GM18873 (cell line): ENCODE results near the gene GOLM1.

Experiments used
- ATAC-seq: cut with Tn5 transposase; IDR thresholded peaks from one replicate; pipeline ENCODE4 v1.9.1; 2021; ENCODE audit warnings: mild to moderate bottlenecking, moderate library complexity, moderate number of reproducible peaks; ENCODE audit not compliant: unreplicated experiment, low FRiP score

Gene GOLM1

DNA sequence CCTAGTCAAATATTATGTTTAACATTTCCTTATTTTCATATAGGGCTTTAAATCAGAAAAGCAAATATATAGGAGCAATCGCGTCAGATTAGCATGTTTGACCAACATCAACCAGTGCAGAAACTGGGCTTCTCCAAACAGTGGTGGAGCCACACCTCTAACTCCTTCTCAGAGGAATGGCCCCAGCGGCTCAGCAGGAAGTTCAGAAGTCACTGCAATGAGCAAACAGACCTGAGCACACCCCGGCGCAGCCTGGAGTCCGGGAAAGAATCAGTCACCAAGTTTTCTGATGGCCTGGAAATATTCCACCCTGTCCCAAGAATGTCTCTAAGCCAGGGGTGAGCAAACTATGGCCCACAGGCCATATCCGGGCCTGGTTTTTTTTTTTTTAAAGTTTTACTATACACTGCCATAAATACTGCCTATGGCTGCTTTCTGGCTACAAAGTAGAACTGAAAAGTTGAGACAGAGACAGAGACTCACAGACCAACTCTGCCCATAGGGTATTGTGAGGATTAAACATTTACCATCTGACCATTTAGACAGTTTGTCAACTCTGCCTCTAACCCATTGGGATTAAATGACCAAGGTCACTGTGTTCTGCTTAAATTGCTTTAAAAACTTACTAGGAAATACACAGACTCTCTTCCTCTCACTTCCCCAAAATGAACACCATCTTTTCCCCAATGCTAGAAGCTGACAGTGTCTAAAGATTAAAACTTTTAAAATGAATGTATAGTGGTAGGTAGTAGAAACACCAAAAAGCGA, 5.4 kb downstream of the GOLM1 start:
- no peak for ATAC-seq

DNA sequence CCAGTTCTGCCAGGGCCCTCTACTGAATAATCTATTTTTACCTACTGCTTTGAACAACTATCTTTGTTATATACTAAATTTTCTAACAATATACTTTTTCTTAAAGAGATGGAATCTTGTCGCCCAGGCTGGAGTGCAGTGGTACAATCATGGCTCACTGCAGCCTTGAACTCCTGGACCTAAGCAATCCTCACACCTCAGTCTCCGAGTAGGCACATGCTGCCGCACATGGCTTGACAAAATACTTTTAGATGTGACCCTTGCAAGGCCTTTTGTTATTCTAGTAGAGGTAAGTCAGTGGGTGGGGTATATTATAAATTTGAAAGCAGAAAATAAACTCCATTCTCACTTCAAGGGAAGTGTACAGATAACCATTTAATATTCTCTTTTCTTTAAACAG, 7.9 kb downstream of the GOLM1 start:
- ATAC-seq: no peak

DNA sequence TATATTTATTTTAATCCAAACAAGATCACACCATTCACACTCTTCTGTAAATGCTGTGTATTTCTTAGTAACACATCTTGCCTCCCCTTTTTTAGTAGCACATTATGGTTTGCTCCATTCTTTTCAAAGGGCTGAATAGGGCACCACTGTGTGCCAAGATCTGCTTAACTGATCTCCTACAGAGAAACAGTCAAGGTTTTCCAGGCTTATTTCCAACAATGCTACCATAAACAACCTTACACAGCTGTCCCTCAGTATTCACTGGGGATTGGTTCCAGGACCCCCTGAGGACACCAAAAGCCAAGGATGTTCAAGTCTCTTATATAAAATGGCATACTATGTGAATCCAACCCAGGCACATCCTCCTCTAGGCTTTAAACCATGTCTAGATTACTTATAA, 16.5 kb downstream of the GOLM1 start:
- ATAC-seq: no peak

DNA sequence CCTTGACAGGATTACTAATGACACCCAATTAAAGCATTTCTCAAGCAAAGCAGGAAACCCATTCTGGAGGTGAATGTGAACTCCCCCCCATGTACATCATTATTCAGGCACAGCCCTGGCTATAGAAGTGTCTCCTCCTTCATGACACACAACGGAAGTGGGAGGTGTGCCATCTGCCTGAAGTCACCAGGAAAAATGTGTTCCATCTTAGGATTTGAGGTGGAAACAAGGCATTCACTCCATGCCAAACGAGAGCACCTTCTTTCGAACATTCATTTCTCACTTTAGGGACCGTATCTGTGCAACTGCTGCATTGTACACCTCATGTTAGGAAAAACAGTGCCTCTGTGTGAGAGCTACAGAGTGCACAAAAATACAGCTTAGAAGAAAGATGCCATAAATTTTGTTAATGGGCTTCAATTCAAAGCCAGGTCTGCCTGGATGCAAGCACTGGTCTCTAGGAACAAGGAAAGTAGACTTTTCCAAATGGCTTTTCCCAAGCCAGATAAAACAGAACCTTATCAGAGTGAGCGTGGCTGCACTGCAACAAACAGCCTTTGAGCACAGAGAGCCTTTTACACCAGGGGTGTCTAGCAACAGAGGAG, 19.4 kb downstream of the GOLM1 start:
- ATAC-seq: no peak

DNA sequence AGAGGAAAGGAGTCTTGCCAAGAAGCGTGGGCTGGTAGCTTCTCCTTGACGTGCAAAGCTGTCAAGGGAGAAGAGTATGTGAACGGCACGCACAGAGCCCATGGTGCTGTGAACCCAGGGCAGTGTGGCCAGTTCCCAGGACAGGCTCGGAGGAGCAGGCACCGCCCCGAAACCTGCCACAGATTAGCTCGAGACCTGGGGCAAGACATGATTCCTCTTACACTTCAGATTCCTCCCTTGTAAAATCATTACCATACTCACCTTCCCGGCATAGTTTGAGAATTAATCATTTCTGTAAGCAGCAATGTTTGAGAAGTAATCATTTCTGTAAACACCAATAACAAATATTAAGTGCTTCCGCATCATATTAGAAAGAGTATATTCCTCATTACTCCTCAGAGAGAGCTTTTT, 19.9 kb downstream of the GOLM1 start:
- ATAC-seq: no peak

DNA sequence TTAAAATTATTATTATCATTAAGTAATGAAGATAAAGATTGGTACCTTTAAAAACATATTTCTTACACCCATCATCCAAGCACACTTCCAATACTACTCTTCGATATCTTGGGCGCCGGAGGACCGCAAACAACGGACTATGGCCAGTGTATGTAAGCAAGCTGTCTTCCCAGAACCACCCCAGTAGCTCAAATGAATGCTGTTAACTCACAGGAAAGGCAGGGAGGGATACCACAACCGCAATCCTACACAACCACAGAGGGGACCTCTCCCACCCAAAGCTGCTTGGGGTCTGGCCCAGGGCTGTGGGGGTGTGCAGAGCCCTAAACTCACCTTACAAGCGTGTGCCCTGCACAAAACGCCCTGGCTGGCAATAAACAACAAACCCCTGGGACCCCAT, 20.6 kb downstream of the GOLM1 start:
- ATAC-seq: no peak

DNA sequence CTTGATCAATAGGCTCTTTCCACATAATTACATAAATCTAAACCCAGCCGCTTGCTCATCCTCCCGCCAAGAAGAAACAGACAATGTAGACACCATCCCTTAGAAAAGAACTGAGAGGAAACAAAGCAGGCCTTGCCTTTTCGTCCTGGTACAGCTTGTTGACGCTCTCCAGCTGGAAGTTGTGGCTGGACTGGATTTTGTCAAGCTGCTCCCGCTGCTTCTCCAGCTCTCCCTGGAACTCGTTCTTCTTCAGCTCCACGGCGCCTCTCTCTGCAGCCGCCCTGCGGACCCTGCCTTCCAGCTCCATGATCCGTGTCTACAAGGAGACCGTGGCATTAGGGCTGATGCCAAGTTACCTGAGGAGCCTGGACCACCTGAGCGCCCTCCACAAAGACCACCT, 22.1 kb downstream of the GOLM1 start:
- ATAC-seq: no peak

DNA sequence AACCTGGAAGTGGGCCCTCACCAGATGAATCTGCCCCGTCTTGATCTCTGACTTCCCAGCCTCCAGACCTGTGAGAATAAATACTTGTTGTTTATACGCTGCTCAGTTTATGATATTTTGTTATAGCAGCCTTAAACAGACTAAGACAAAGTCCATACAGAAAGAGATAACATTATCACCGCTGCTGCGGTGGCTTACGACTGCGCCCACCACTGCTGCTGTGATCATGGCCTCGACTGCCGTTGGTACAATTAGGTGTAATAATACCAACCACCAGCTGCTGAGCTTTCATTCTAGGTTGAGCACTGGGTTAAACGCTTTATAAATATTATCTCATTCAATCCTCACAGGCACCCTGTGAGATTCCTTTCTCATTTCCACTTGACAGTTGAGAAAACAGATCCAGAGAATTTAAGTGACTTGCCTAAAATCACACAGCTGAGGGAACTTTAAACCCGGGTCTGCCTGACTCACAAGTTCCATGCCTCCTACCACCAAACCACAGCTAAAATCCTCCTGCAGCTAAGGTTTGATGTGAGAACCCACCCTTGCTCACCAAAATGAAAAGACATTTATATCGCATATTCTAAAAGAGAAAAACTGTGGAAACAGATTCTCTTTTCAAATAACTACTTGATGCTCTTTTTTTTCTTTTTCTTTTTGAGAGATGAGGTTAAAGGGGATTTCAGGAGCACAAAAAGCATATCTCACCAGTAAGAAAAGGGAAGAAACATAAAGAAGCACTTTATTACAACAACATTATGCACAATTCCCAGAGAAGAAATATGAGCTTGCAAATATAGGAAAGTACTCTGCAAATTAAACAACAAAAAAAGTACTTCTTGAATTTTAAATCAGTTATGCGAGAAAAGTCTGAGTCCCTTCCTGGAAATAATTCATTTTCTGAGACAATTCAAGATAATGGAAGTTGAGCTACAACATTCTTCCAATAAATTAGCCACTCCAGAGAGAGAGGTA, 23.9 kb downstream of the GOLM1 start:
- no peak for ATAC-seq

DNA sequence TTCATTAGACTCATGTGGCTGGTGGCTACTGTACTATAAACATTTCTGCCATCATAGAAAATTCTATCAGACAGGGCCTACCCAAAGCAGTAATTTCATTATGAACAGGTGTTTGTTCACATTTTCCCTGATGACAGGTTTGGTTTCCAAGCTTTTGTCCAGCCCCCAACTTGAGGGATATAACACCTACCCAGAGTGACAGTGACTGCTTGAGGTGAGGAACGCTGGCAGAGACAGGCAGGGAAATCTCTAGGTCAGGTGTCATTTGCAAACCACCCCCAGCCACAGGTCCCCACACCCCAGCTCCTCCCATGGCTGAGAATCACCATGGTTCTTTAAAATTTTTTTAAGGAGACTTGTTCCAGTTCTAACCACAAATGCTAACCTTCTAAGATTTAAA, 25.5 kb downstream of the GOLM1 start:
- ATAC-seq: no peak

DNA sequence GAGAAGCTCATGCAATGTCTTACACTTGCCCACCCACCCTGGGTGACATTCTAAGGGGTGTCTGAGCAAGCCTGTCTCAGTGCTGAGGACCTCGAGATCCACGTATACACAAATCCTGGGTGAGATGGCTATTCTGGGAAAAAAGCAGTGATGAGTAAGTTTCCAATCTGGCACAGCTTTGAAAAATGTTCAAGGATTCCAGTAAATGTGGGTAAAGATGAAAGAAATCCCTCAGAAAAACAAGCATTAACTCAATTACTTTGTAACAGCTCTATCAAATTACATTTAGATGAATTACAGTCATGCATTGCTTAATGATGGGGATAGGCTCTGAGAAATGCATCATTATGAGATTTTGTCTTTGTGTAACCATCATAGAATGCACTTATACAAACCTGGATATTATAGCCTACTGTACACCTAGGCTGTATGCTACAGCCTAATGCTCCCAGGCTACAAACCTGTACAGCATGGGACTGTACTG, 26.9 kb downstream of the GOLM1 start:
- ATAC-seq: no peak

DNA sequence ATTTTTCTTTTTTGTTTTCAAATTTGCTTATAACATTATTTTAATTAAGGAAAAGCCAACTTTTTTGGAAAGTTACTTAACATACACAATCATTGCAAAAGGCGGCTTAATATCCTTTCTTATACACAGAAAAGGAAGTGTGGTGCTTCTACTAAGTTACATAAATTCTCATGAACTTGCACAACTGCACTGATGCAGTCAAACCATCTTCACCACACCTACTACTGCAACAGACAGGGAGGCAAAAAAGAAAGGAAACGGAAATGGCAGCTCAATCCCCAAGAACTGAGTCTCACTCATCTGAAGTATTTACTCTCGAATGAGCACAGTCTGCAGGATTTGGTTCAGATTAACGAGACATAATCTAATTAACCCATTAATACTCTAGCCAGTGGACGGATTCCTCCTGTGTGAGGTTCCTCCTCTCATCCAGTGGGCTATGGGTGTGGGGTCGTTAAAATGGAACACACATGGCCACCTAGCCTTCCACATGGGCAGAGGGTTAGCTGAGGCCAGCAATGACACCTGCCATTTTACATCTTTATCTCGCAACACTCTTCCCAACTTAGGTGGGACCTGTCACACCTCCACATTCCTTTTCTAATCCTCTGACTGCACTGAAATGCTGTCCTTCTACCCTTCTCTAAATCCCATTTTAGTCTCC, 30.0 kb downstream of the GOLM1 start:
- ATAC-seq: no peak

DNA sequence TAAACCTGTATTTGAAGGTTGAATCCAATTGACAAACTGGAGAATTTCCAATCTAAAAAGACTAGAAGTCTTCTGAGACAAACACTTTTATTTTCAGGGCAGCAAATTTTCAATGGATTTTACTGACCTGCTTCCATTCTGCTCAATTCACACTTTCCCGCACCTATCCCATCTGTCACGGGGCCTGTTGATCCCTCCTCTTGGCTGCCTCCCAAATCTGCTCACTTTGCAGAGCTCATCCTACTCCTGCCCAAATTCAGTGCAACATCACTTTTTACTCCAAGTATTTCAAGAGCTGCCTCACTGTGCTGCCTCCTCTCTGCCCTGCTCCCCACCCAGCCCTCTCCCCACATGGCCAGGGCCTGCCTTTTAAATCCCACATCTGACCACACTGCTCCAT, 35.1 kb downstream of the GOLM1 start:
- no peak for ATAC-seq

DNA sequence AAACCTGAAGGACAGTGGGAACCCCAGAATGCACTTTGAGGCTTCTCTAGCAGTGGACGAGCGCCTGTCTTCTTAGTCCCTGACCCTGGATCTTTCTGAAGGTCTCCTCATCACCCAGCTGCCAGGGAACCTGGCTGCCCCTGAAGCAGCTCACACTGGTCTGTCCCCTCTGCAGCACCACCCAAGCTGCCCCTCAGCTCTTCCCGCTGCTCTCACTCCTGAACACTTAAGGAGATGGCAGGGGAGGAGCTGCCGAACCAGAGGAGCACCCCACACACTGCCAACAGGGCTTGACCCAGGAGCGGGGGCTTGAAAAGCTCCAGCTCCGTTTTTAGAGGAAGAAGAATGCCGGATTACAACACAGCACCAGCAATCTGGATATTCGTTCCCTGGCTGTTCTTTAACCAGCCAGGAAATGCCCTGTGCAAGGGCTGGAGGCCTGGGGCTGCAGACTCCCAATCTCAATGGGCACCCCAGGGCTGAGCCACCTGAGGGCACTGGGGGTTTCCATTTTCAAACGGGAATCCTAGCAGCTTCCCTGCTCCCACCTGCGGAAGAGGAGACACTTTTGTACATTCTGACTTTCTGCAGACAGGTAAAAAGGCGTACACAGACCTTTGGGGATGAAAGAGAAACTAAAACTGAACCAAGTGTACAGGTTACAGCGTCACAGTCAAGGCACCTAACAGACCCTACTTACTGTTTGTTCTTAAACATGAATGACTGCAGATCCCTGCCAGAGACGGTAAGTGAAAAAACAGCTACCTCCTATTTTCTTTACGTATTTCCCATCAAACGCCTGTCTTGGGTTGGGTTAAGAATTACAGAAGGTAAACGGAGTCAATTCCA, 36.3 kb downstream of the GOLM1 start:
- ATAC-seq: no peak

DNA sequence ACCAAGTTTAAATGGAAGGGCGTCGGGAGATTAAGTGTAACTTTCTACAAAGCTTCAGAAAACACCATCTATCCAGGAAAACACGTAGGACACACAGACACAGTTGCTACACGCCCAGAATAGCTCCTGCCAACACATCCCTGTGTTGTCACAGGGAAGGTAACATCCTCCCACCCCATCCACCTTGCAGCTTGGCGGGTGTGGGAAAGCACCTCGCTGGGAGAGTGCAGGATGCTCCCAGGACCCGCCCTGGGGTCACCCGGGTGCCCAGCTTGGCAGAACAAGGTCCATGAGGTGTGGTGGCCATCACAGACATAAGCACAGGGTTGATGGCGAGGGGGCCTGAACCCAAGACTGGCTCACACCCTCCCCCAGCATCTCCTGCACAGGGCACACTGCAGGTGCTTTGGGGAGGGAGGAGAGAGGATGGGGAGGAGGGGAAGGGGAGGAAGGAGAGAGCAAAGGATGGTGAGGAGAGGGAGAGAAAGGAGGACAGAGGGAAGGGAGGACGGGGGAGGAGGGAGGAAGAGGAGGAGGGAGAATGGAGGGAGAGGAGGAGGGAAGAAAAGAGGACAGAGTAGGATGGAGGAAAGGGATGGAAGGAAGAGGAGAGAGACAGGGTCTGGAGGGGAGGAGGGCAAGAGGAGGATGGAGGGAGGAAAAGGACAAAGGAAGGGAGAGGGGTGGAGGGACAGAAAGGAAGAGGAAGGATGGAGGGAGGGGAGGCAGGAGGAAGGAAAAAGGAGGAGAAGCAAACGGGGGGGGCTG, 37.2 kb downstream of the GOLM1 start:
- ATAC-seq: no peak

DNA sequence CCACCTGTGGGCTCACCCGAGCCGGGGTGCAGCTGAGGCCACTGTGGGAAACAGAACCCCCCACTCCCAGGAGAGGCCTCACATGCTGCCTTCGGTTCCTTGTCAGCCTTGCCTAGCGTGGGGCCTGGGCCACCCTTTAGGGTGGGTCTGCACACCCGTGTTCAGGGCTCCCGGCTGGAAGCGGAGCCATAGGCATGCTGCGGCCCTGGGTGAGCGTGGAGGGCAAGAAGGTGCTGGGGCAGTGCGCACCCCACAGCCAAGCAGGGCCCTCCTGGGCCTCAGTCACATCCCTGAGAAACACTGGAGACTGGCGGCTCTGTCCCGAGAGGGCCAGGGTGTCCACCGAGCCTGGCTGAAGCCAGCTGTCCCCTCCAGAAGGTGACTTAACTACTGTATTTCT, 41.9 kb downstream of the GOLM1 start:
- ATAC-seq: no peak

DNA sequence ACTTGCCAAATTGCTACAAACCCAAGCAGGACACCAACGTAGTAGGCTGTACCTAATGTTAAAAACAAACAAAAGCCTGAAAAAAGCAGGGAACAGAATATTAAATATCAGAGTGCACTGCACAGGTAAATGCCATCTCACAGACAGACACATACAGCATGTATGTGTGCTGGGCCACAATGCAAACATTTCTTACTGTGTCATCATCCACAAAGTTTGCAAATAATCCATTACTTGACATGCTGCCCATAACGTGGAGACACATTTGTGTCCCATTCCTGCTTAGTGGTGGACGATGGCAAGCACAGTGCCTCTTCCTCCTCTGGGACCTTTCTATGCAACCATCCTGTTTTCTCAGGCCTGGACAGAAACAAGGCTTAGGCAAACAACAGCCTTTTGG, 44.7 kb downstream of the GOLM1 start:
- ATAC-seq: no peak

DNA sequence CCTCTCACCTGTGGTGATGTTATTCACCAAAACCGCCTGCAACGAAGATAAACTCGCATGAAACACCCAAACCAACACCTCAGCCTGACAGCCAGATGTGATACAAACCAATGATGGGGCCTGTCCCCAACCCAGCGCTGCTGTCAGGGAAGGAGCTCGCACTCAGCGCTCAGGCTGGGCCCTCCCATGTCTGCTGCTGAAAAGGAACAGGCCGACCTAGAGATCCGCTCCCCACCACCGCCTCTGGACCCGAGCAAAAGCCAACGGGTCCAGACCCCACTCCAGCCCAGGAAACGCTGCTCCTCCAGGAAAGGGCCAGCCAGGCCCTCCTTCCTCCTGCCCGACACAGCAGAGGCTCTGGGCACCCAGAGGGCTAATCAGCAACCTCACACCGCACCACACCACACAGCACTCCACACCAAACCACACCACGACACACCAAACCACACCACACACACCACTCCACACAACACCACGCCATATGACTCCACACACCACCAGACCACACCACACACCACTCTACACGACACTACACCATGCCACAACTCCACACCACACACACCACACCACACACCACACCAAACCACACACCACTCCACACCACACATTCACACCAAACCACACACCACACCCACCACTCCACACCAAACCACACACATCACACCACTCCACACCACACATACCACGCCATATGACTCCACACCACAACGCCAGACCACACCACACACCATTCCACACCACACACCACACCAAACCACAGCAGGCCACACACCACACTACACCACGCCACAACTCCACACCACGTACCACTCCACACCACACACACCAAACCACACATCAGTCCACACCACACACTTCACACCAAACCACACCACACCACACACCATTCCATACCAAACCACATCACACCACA, 46.5 kb downstream of the GOLM1 start:
- ATAC-seq: no peak
